Activated naive CD8-positive, alpha-beta T cell treated with anti-CD3 and anti-CD28 coated beads, Interleukin-2, amount 10 ng/mL, durations not matched to agents 7 days and 5 days (primary cell): ENCODE results near the gene AXL. TPM values are rescaled to one million over a fixed set of nuclear protein-coding genes. Genes with fewer than 3 reads are reported as not detected.
"Not testable (repeated sequence)": the region's sequence is repeated elsewhere in the genome, so short reads cannot be mapped to it uniquely, and the experiment has no call there.

Experiments
- ATAC-seq: fragments of 150-1000 bp; cut with Tn5 transposase; one replicate; pipeline ENCODE4 v1.10.0; 2021; ENCODE audit warnings: low read depth, moderate library complexity
- POLR2A ChIA-PET: fragments of 350-600 bp; sonication (Branson Sonifier 250); formaldehyde crosslinking; loops from one replicate; lab custom pipeline; 2021; ENCODE audit warnings: antibody characterized with exemption; lab: Charles Lee
- DNase-seq: peaks from one replicate; pipeline ENCODE4 v3.0.0; 2021
- H3K27ac Mint-ChIP-seq: one replicate; pipeline ENCODE4 v1.8.0; 2022; ENCODE audit warnings: mild to moderate bottlenecking, mixed read lengths
- H3K27me3 Mint-ChIP-seq: one replicate; pipeline ENCODE4 v1.8.0; 2022; ENCODE audit warnings: mild to moderate bottlenecking, moderate library complexity, mixed read lengths
- H3K36me3 Mint-ChIP-seq: one replicate; pipeline ENCODE4 v1.8.0; 2021; ENCODE audit warnings: mild to moderate bottlenecking, mixed read lengths
- H3K4me1 Mint-ChIP-seq: one replicate; pipeline ENCODE4 v1.8.0; 2021; ENCODE audit warnings: mixed read lengths
- H3K4me3 Mint-ChIP-seq: one replicate; pipeline ENCODE4 v1.8.0; 2022; ENCODE audit warnings: mild to moderate bottlenecking, moderate library complexity, mixed read lengths
- H3K9me3 Mint-ChIP-seq: one replicate; pipeline ENCODE4 v1.8.0; 2021; ENCODE audit warnings: mixed read lengths
- total RNA-seq, 2 experiments: library from RNA; stranded (reverse); gene quantifications; one replicate each; pipeline ENCODE4 v1.2.3, GENCODE V29; 2021

The AXL gene
- total RNA-seq, 2 experiments from 2014 or later, result 0.11 to 0.17 TPM

- Mint-ChIP-seq H3K36me3 (peaks cover 36% of the 10 kb centered on the region), H3K4me1 (peaks cover 3% of the 10 kb centered on the region), H3K9me3 (no peaks in the 10 kb centered on the region), H3K4me3 (no peak overlapping the region), H3K27ac (no peak overlapping the region), H3K27me3 (no peaks in the 10 kb centered on the region)
- POLR2A ChIA-PET, result interaction anchor here (0.5 kb wide), 1 partner anchor 466 kb away, joined by 4 read pairs; no protein-coding TSS in a partner anchor
- no peak for DNase-seq
- no peak for ATAC-seq
Observed at GRCh38 chr19:41288673-41289530, 69.9 kb downstream of the AXL start.

- ATAC-seq, H3K4me3 Mint-ChIP-seq, H3K9me3 Mint-ChIP-seq, H3K27ac Mint-ChIP-seq, H3K27me3 Mint-ChIP-seq, DNase-seq: not testable (repeated sequence)
- Mint-ChIP-seq H3K36me3 (peaks cover 39% of the 10 kb centered on the region), H3K4me1 (peaks cover 11% of the 10 kb centered on the region)
- POLR2A ChIA-PET, result interaction anchor here (0.9 kb wide), 1 partner anchor 18 kb away, joined by 7 read pairs; no protein-coding TSS in a partner anchor
Observed at GRCh38 chr19:41289814-41290213, 70.8 kb downstream of the AXL start.

- H3K4me3 Mint-ChIP-seq, result no peak overlapping the region
- POLR2A ChIA-PET, result interaction anchor here (1.4 kb wide), 1 partner anchor 9 kb away, joined by 7 read pairs; no protein-coding TSS in a partner anchor
- H3K27me3 Mint-ChIP-seq, result no peaks in the 10 kb centered on the region
- no peak for DNase-seq
- ATAC-seq, result no peak
- peaks cover 51% of the 10 kb centered on the region for H3K4me1 Mint-ChIP-seq
- H3K27ac Mint-ChIP-seq, result no peak overlapping the region
- H3K9me3 Mint-ChIP-seq, result no peaks in the 10 kb centered on the region
- H3K36me3 Mint-ChIP-seq, result peaks cover 48% of the 10 kb centered on the region
Observed at GRCh38 chr19:41294393-41294792, 75.4 kb downstream of the AXL start.

- DNase-seq, result no peak
- Mint-ChIP-seq H3K27ac (no peak overlapping the region), H3K4me1 (peaks cover 60% of the 10 kb centered on the region), H3K4me3 (no peak overlapping the region), H3K27me3 (no peaks in the 10 kb centered on the region), H3K36me3 (peaks cover 51% of the 10 kb centered on the region), H3K9me3 (no peaks in the 10 kb centered on the region)
- POLR2A ChIA-PET, result interaction anchor here (1.4 kb wide), 1 partner anchor 9 kb away, joined by 4 read pairs; no protein-coding TSS in a partner anchor
- no peak for ATAC-seq
Observed at GRCh38 chr19:41295499-41295898, 76.5 kb downstream of the AXL start.

GRCh38 chr19:41296433-41296871 is 77.4 kb downstream of the AXL start:
- POLR2A ChIA-PET, result interaction anchor here (0.6 kb wide), 1 partner anchor 19 kb away, joined by 4 read pairs; no protein-coding TSS in a partner anchor
- H3K9me3 Mint-ChIP-seq, result no peaks in the 10 kb centered on the region
- peaks cover 67% of the 10 kb centered on the region for H3K4me1 Mint-ChIP-seq

GRCh38 chr19:41297628-41298347 is 78.8 kb downstream of the AXL start:
- peak overlapping the region; percentile 81 for H3K27ac Mint-ChIP-seq
- H3K4me1 Mint-ChIP-seq, result peaks cover 75% of the 10 kb centered on the region
- ATAC-seq, result no peak
- peaks cover 55% of the 10 kb centered on the region for H3K36me3 Mint-ChIP-seq
- no peak for DNase-seq
- H3K27me3 Mint-ChIP-seq, result no peaks in the 10 kb centered on the region
- POLR2A ChIA-PET, result interaction anchor here (0.6 to 14.7 kb wide), 6 partner anchors 10 to 80 kb away, joined by 3 to 195 read pairs (median 6); partner anchors contain the start of gene HNRNPUL1
- no peaks in the 10 kb centered on the region for H3K9me3 Mint-ChIP-seq
- peak overlapping the region; percentile 35 for H3K4me3 Mint-ChIP-seq

More at GRCh38 chr19:41296433-41296871, 77.4 kb downstream of the AXL start:
- H3K4me3 Mint-ChIP-seq, result no peak overlapping the region
- ATAC-seq (no peak), DNase-seq (no peak)
- no peaks in the 10 kb centered on the region for H3K27me3 Mint-ChIP-seq
- H3K36me3 Mint-ChIP-seq, result peaks cover 54% of the 10 kb centered on the region
- peak overlapping the region; percentile 63 for H3K27ac Mint-ChIP-seq

- Mint-ChIP-seq H3K4me1 (peaks cover 81% of the 10 kb centered on the region), H3K4me3 (peak overlapping the region; percentile 8), H3K36me3 (peaks cover 53% of the 10 kb centered on the region), H3K27me3 (no peaks in the 10 kb centered on the region), H3K27ac (peak overlapping the region; percentile 81), H3K9me3 (no peaks in the 10 kb centered on the region)
- DNase-seq (no peak), ATAC-seq (no peak)
- POLR2A ChIA-PET, result interaction anchor here (0.6 to 14.7 kb wide), 7 partner anchors 10 to 81 kb away, joined by 3 to 195 read pairs (median 4); partner anchors contain the start of gene HNRNPUL1
Observed at GRCh38 chr19:41298348-41298964, 79.4 kb downstream of the AXL start.

GRCh38 chr19:41299046-41299754 is 80.2 kb downstream of the AXL start:
- Mint-ChIP-seq H3K4me3 (no peak overlapping the region), H3K27ac (peak overlapping the region; percentile 81), H3K9me3 (no peaks in the 10 kb centered on the region), H3K4me1 (peaks cover 84% of the 10 kb centered on the region), H3K27me3 (no peaks in the 10 kb centered on the region), H3K36me3 (peaks cover 51% of the 10 kb centered on the region)
- DNase-seq, result no peak
- POLR2A ChIA-PET, result interaction anchor here (0.6 to 14.7 kb wide), 4 partner anchors 9 to 53 kb away, joined by 3 to 195 read pairs (median 10); partner anchors contain the start of gene HNRNPUL1
- no peak for ATAC-seq

GRCh38 chr19:41299755-41300089 is 80.7 kb downstream of the AXL start:
- POLR2A ChIA-PET, result interaction anchor here (1.1 to 14.7 kb wide), 3 partner anchors 9 to 52 kb away, joined by 4 to 195 read pairs (median 16); partner anchors contain the start of gene HNRNPUL1
- no peak overlapping the region for H3K4me3 Mint-ChIP-seq
- no peaks in the 10 kb centered on the region for H3K27me3 Mint-ChIP-seq

GRCh38 chr19:41300555-41300954 is 81.5 kb downstream of the AXL start:
- Mint-ChIP-seq H3K9me3 (no peaks in the 10 kb centered on the region), H3K4me3 (no peak overlapping the region), H3K27ac (peak overlapping the region; percentile 61), H3K36me3 (peaks cover 42% of the 10 kb centered on the region), H3K4me1 (peaks cover 84% of the 10 kb centered on the region), H3K27me3 (no peaks in the 10 kb centered on the region)
- no peak for ATAC-seq
- DNase-seq, result no peak
- POLR2A ChIA-PET, result interaction anchor here (1.4 to 14.7 kb wide), 2 partner anchors 15 to 36 kb away, joined by 3 to 195 read pairs; partner anchors contain the start of gene HNRNPUL1

More at GRCh38 chr19:41299755-41300089, 80.7 kb downstream of the AXL start:
- Mint-ChIP-seq H3K4me1 (peaks cover 85% of the 10 kb centered on the region), H3K9me3 (no peaks in the 10 kb centered on the region), H3K36me3 (peaks cover 48% of the 10 kb centered on the region), H3K27ac (peak overlapping the region; percentile 81)
- ATAC-seq (no peak), DNase-seq (no peak)

- Mint-ChIP-seq H3K9me3 (no peaks in the 10 kb centered on the region), H3K27me3 (no peaks in the 10 kb centered on the region)
Observed at GRCh38 chr19:41302624-41303351, 83.8 kb downstream of the AXL start.

More at GRCh38 chr19:41302624-41303351, 83.8 kb downstream of the AXL start:
- H3K4me3 Mint-ChIP-seq, result peak overlapping the region; percentile 69
- DNase-seq (peak; percentile 83), ATAC-seq (peak; percentile 70)
- peaks cover 35% of the 10 kb centered on the region for H3K36me3 Mint-ChIP-seq
- POLR2A ChIA-PET, result interaction anchor here (0.6 to 14.7 kb wide), 11 partner anchors 9 to 99 kb away, joined by 3 to 195 read pairs (median 4); partner anchors contain the start of gene HNRNPUL1
- peak overlapping the region; percentile 94 for H3K27ac Mint-ChIP-seq
- peaks cover 79% of the 10 kb centered on the region for H3K4me1 Mint-ChIP-seq
